AG04450 (cell line): ENCODE data around the gene WDR20. TPM values are rescaled to one million over a fixed set of nuclear protein-coding genes. Genes with fewer than 3 reads are reported as not detected.
"Not testable (repeated sequence)": the region's sequence is repeated elsewhere in the genome, so short reads cannot be mapped to it uniquely, and the experiment has no call there.

ENCODE experiments used
- CTCF ChIA-PET: fragments of 300-600, 350-600 bp; formaldehyde crosslinking; extraction: SDS; loops from one replicate; lab custom pipeline; 2022; ENCODE audit warnings: antibody characterized with exemption, inconsistent platforms; lab: Charles Lee
- POLR2A ChIA-PET: fragments of 350-600 bp; formaldehyde crosslinking; extraction: SDS; loops from one replicate; lab custom pipeline; 2021; ENCODE audit warnings: antibody characterized with exemption, inconsistent platforms; lab: Yijun Ruan, JAX
- DNase-seq: peaks from one replicate; pipeline ENCODE4 v3.0.0-alpha.2; 2011; ENCODE audit warnings: low read depth, low spot score
- H3K27ac ChIP-seq: one replicate; pipeline ENCODE4 v1.5.1; 2012; ENCODE audit warnings: low read depth, low read length, control low read depth
- H3K27me3 ChIP-seq: one replicate; pipeline ENCODE4 v1.6.0; 2012; ENCODE audit warnings: low read length; ENCODE audit not compliant: control insufficient read depth, insufficient read depth
- H3K4me3 ChIP-seq: 2 replicates; pipeline ENCODE4 v1.5.1; 2011; ENCODE audit warnings: mild to moderate bottlenecking, low read depth, low read length, control low read depth
- H3K9me3 ChIP-seq: 2 replicates; pipeline ENCODE4 v1.5.1; 2012; ENCODE audit warnings: low read length; ENCODE audit not compliant: control insufficient read depth, insufficient read depth
- CTCF ChIP-seq: IDR thresholded peaks from 2 replicates; pipeline ENCODE4 v1.5.1; 2011; ENCODE audit warnings: low read depth, low read length, control low read depth, inconsistent platforms
- polyA plus RNA-seq: library from polyadenylated mRNA; depleted of rRNA; stranded (reverse); fragments of >200 nt; gene quantifications from 2 replicates; pipeline ENCODE4 v1.2.3, GENCODE V29; 2011

The WDR20 gene
- polyA plus RNA-seq, 1 experiment: 16.6 TPM

DNA sequence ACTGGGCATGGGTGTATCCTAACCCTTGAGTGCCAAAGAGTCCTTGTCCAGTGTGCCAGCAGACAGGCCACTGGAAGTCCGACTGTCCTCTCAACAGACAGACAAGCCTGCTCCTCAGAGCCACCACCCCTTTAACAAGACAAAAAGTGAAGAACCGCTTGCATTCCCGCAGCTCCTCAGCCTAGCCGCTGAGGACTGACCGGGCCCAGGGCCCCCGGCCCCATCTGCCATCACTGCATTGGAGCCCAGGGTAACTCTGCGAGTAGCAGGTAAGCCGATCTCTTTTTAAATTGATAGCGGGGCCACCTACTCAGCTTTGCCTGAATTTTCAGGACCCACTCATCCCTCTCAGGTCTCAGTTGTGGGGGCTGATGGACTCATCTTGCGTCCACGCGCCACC is 96.3 kb downstream of the WDR20 start:
- H3K27ac ChIP-seq: no peak overlapping the region
- DNase-seq: no peak
- no peak for TF ChIP-seq CTCF
- ChIA-PET POLR2A (no interaction called here), CTCF (interaction anchor here (1.2 to 1.9 kb wide), 3 partner anchors 78 to 86 kb away, joined by 3 to 17 read pairs (median 5); no protein-coding TSS in a partner anchor)
- H3K4me3 ChIP-seq: no peak overlapping the region
- no peaks in the 10 kb centered on the region for H3K9me3 ChIP-seq
- H3K27me3 ChIP-seq: no peaks in the 10 kb centered on the region

DNA sequence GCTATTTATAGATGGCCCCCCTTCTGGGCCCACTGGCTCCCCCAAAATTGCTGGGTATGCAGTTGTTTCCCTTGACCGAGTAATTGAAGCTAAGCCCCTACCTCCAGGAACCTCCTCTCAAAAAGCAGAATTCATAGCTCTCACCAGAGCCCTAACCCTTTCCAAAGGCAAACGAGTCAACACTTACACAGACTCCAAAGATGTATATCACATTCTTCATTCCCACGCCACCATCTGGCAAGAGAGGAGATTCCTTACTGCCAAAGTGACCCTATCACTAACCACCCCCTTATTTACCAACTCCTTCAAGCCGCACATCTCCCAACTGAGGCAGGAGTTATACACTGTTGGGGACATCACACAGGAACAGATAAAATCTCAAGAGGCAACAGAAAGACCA is 98.4 kb downstream of the WDR20 start:
- Histone ChIP-seq H3K27ac (no peak overlapping the region), H3K4me3 (no peak overlapping the region), H3K9me3 (no peaks in the 10 kb centered on the region), H3K27me3 (no peaks in the 10 kb centered on the region)
- ChIA-PET POLR2A (no interaction called here), CTCF (interaction anchor here (2.1 kb wide), 1 partner anchor 76 kb away, joined by 8 read pairs; no protein-coding TSS in a partner anchor)
- no peak for DNase-seq
- no peak for TF ChIP-seq CTCF

DNA sequence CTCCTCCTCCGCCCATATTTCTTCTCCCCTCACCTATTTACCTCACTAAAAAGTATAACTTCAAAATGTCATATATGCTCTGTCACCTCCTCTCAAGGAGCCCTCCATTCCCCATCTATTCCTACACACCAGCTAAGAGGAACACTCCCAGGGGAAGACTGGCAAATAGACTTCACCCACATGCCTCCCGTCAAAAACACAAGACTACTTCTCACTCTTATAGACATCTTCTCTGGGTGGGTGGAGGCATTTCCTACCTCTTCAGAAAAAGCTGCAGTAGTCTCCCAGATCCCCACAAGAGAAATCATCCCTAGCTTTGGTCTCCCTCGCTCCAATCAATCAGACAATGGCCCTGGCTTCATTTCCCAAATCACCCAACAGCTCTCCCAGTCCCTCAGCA is 99.1 kb downstream of the WDR20 start:
- no peak for DNase-seq
- no peak overlapping the region for H3K27ac ChIP-seq
- ChIA-PET POLR2A (no interaction called here), CTCF (interaction anchor here (2.1 kb wide), 1 partner anchor 75 kb away, joined by 8 read pairs; no protein-coding TSS in a partner anchor)
- no peak overlapping the region for H3K4me3 ChIP-seq
- no peaks in the 10 kb centered on the region for H3K27me3 ChIP-seq
- no peak for TF ChIP-seq CTCF
- no peaks in the 10 kb centered on the region; the same call in 1 of the 2 replicates for H3K9me3 ChIP-seq

DNA sequence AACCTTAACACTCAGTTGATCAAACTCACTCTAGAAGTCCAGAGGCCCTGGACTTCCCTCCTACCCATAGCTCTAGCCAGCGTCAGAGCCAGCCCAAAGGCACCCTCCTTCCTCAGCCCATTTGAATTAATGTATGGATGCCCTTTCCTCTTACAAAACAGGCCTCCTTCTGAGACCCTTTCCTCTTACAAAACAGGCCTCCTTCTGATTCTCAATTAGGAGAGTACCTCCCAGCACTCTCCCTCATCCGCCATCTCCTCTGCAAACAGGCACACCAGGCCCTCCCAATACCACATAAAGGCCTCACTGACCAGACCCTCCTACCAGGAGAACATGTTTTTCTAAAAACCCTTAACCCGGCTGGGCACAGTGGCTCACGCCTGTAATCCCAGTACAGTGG is 99.5 kb downstream of the WDR20 start:
- DNase-seq: no peak
- no peak for TF ChIP-seq CTCF
- ChIA-PET POLR2A (no interaction called here), CTCF (interaction anchor here (2.1 kb wide), 1 partner anchor 74 kb away, joined by 8 read pairs; no protein-coding TSS in a partner anchor)
- Histone ChIP-seq H3K27ac (no peak overlapping the region), H3K4me3 (no peak overlapping the region), H3K9me3 (no peaks in the 10 kb centered on the region; the same call in 1 of the 2 replicates), H3K27me3 (no peaks in the 10 kb centered on the region)

DNA sequence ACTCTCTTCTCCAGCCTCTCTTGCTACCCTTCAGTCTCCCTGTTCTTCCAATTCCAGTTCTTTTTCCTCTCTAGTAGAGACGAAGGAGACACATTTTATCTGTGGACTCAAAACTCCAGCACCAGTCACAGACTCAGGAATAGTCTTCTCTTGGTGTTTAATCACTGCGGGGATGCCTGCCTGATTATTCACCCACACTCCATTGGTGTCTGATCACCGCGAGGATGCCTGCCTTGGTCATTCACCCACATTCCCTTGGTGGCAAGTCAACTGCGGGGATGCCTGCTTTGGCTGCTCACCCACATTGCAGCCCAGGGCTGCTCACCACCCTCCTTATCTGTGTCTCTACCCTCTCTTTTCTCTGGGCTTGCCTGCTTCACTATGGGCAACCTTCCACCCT is 100.8 kb downstream of the WDR20 start:
- DNase-seq, H3K4me3 ChIP-seq, H3K27me3 ChIP-seq, POLR2A ChIA-PET, CTCF ChIA-PET, H3K27ac ChIP-seq, H3K9me3 ChIP-seq: not testable (repeated sequence)
